Measurements from ENCODE around the gene TRABD.
"Not testable (repeated sequence)": the region's sequence is repeated elsewhere in the genome, so short reads cannot be mapped to it uniquely, and the experiment has no call there.

The TRABD gene

DNA sequence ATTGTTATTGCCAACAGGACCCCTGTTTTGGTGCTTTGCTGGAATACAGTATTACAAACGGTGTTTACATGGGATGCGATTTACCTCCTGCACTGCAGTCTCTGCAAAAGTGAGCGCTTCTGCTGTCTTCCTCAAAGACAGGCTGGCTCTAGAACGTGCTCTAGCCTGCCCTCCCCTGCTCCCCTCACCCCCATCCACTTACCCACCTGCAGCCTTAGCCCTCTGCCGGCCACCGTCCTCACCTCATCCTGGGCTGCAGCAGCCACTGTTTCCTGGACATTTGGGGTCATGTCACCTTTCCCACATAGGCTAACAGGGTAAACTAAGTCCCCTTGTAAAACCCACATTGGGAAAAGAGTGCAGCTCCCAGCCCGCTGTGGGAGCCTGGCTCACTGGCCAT lies 24.8 kb upstream of the TRABD start:
- H3K27ac ChIP-seq = no peak overlapping the region
- TF ChIP-seq, protein P1, sequence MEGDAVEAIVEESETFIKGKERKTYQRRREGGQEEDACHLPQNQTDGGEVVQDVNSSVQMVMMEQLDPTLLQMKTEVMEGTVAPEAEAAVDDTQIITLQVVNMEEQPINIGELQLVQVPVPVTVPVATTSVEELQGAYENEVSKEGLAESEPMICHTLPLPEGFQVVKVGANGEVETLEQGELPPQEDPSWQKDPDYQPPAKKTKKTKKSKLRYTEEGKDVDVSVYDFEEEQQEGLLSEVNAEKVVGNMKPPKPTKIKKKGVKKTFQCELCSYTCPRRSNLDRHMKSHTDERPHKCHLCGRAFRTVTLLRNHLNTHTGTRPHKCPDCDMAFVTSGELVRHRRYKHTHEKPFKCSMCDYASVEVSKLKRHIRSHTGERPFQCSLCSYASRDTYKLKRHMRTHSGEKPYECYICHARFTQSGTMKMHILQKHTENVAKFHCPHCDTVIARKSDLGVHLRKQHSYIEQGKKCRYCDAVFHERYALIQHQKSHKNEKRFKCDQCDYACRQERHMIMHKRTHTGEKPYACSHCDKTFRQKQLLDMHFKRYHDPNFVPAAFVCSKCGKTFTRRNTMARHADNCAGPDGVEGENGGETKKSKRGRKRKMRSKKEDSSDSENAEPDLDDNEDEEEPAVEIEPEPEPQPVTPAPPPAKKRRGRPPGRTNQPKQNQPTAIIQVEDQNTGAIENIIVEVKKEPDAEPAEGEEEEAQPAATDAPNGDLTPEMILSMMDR (conservative IDR thresholded peaks at IDR 0.05) = no peak
- TF ChIP-seq ZFX (IDR thresholded peaks at IDR 0.05) = no peak

DNA sequence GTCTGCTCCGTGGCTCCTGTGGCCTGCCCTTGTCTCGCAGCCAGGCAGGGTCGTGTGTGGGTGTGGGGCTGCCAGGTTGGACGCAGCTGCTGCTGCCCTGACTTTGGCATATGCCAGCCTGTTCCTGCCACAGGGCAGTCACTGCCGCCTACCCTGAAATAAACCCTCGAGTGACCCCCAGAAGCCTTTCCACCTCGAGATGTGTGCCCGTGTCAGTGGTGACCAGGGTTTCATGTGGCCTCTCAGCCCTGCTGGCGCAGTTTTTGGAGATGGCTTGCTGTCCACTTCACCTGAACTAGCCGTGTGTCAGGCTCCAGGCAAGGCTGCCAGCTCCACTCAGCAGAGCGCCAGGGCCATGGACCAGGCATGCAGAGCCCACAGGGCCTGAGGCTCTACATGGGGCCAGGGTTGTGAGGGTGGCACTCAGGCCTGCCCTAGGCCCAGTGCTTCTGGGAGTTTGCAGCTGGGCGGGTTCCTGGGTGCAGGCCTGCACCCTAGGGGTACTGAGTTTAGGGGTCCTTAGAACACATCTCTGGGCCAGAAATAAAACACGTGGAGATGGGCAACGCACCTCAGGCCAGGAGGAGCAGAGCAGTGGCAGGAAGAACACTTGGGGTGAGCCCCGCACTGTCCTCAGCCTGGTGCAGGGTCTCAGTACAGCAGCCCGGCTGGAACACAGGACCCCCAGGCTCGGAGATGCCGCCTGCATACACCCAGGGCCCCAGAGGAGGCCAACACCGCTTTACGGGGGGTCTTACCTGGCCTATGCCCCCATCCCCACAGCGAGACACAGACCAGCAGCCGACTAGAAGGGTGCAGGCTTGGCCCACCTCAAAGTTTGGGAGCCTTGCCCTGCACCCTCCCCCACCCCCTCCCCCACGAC lies 24.0 kb upstream of the TRABD start:
- TF ChIP-seq, protein P1 (conservative IDR thresholded peaks at IDR 0.05) = no peak
- TF ChIP-seq ZFX (IDR thresholded peaks at IDR 0.05) = no peak

DNA sequence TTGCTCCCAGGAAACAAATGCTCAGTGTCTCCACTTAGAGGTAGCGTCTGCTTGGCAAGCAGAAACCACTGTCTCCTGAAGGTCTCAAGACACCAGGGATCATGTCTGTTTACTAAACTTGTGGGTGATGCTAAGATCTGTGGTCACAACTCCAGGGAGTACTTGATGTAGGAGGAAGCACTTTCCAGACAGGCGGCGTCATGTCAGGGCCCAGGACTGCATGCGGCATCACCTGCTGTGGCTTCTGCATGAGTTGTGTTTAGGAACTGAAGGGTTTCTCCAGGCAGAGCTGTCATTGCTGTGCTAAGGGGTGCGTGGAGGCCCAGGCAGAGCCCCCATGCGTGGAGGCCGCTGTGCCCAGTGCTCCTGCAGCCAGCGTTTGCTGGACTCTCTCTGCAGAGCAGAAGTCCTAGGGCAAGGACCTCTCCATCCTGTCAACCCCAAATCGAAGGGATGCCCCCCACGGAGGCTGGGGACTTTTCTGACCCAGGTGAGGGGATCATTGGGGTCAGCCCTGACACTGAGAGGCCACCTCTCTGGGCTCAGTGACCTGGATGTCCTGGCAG lies 23.2 kb upstream of the TRABD start:
- no peak overlapping the region for H3K27ac ChIP-seq
- no peak for TF ChIP-seq ZFX (IDR thresholded peaks at IDR 0.05)
- TF ChIP-seq, protein P1 (conservative IDR thresholded peaks at IDR 0.05) = no peak

More for the DNA sequence above, 24.0 kb upstream of the TRABD start:
- H3K27ac ChIP-seq = no peak overlapping the region

DNA sequence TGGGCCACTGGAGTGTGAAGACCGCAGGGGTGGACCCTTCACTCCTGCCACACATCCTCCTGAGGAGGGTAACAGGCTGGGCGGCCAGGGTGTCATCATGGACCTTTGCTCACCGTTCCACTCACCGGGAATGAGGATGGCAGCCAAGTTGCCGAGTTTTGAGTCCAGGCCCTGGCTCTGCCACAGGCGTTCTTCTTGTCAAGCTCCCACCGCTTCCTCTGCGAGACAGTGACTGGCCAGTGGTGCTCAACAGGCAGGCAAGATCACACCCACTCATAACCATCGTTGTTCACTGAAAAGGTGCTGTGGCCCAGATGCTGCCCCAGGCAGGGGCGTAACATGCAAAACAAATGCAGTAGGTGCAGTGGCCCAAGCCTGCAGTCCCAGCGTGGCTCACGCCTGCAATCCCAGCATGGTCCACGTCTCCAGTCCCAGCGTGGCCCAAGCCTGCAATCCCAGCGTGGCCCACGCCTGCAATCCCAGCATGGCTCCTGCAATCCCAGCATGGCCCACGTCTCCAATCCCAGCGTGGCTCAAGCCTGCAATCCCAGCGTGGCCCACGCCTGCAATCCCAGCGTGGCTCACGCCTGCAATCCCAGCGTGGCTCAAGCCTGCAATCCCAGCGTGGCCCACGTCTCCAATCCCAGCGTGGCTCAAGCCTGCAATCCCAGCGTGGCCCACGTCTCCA lies 20.1 kb upstream of the TRABD start:
- H3K27ac ChIP-seq = no peak overlapping the region
- TF ChIP-seq ZFX (IDR thresholded peaks at IDR 0.05) = no peak
- TF ChIP-seq, protein P1 (conservative IDR thresholded peaks at IDR 0.05) = no peak

DNA sequence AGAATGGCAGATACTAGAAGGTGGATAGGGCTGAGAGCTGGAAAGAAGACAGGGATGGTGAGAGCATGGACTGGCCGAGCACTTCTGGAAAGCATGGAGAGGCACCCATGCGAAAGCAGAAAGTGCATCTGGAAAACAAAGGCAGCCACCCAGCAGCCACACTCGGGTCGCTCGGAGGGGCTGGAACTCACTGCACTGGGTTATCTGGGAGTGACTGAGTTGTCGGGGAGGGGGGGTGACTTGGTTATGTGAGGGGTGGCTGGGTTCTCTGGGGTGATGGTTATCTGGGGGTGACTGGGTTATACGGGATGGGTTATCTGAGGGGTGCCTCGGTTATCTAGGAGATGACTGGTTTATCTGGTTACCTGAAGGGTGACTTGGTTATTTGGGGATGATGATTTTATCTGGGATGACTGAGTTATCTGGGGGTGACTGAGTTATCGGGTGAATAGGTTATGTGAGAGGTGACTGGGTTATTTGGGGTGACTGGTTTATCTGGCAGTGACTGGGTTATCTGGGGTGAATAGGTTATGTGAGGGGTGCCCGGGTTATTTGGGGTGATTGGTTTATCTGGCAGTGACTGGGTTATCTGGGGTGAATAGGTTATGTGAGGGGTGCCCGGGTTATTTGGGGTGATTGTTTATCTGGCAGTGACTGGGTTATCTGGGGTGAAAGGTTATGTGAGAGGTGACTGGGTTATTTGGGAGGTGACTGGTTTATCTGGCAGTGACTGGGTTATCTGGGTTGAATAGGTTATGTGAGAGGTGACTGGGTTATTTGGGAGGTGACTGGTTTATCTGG lies 17.8 kb upstream of the TRABD start:
- TF ChIP-seq ZFX (IDR thresholded peaks at IDR 0.05) = no peak
- TF ChIP-seq, protein P1 (conservative IDR thresholded peaks at IDR 0.05) = no peak

DNA sequence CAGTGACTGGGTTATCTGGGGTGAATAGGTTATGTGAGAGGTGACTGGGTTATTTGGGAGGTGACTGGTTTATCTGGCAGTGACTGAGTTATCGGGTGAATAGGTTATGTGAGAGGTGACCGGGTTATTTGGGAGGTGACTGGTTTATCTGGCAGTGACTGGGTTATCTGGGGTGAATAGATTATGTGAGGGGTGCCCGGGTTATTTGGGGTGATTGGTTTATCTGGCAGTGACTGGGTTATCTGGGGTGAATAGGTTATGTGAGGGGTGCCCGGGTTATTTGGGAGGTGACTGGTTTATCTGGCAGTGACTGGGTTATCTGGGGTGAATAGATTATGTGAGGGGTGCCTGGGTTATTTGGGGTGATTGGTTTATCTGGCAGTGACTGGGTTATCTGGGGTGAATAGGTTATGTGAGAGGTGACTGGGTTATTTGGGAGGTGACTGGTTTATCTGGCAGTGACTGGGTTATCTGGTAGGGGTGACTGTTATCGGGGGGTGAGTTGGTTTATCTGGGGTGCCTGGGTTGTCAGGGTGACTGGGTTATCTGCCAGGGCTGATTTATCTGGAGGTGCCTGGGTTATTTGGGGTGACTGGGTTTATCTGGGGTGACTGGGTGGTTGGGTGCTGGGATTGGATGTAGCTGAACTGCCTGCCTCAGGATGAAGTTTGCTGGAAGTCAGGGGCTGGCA lies 17.1 kb upstream of the TRABD start:
- not testable (repeated sequence) for H3K27ac ChIP-seq

More for the DNA sequence above, 17.8 kb upstream of the TRABD start:
- no peak overlapping the region for H3K27ac ChIP-seq

DNA sequence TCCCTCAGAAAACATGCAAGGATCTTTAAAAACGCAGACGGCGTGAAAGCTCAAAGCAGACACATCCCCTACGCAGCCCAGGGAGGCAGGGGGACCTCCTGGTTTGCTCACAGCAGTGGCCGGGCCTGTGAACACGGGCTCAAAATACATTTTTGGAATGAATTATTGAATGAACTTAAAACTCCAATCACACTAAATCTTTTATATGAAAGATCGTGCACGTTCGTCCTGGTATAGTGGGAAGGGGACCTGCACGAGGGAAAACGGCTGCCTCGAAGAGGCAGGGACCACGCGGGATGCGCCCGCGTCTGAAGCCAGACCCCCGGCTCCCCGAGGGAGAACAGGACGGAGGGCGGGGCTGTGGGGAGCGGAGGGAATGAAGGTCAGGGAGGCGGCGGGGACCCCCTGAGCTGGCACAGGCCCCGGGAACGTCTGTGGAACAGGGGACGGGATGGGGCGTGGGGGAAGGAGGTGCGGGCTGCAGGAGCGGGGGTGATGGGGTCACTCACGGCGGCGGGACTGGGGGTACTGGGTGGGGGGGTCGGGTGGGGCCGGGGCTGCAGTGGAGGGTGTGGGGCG lies 16.4 kb upstream of the TRABD start:
- H3K27ac ChIP-seq = peak overlapping the region; percentile 83
- TF ChIP-seq, protein P1 (conservative IDR thresholded peaks at IDR 0.05) = no peak
- TF ChIP-seq ZFX (IDR thresholded peaks at IDR 0.05) = no peak

Data from C4-2B (cell line).